Astrocyte of the spinal cord (primary cell): ENCODE results near the gene TMC3.

Experiments used
- DNase-seq: peaks from one replicate; pipeline ENCODE4 v3.0.0; 2011; ENCODE audit warnings: low read depth, low spot score
- H3K4me3 ChIP-seq: 2 replicates; pipeline ENCODE4 v1.5.1; 2011; ENCODE audit warnings: low read depth, mild to moderate bottlenecking, low read length, moderate library complexity
- in situ Hi-C: cut with HindIII; loops from 2 replicates; pipeline ENCODE4 v1.10.0; 2017; ENCODE audit warnings: low sequenced_read_pairs
- TF ChIP-seq, protein P1 (sequence below): IDR thresholded peaks from 2 replicates; pipeline ENCODE4 v1.5.1; 2012; ENCODE audit warnings: low read depth, mild to moderate bottlenecking, low read length, inconsistent platforms

TMC3 gene

DNA sequence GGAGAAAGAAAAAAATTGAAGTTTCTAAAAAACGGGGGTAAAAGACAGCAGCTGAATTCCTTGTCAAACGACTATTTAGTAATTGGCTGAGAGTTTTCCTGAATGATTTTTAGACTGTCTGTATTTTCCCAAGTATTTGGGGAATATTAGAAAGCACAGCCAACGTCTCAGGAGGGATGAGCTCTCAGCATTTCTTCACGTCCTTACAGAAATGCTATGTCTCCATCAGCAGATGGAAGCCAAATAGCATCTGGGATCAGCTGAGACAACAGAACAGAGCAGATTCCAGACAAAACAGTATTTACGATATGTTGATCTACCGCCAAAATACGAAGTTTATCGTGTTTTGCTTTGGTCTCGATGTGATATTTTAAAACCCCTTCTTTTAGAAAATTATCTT, 5.3 kb upstream of the TMC3 start:
- no peak overlapping the region for H3K4me3 ChIP-seq
- DNase-seq = no peak
- in situ Hi-C loops = no loop called here
- TF ChIP-seq, protein P1, sequence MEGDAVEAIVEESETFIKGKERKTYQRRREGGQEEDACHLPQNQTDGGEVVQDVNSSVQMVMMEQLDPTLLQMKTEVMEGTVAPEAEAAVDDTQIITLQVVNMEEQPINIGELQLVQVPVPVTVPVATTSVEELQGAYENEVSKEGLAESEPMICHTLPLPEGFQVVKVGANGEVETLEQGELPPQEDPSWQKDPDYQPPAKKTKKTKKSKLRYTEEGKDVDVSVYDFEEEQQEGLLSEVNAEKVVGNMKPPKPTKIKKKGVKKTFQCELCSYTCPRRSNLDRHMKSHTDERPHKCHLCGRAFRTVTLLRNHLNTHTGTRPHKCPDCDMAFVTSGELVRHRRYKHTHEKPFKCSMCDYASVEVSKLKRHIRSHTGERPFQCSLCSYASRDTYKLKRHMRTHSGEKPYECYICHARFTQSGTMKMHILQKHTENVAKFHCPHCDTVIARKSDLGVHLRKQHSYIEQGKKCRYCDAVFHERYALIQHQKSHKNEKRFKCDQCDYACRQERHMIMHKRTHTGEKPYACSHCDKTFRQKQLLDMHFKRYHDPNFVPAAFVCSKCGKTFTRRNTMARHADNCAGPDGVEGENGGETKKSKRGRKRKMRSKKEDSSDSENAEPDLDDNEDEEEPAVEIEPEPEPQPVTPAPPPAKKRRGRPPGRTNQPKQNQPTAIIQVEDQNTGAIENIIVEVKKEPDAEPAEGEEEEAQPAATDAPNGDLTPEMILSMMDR = no peak

DNA sequence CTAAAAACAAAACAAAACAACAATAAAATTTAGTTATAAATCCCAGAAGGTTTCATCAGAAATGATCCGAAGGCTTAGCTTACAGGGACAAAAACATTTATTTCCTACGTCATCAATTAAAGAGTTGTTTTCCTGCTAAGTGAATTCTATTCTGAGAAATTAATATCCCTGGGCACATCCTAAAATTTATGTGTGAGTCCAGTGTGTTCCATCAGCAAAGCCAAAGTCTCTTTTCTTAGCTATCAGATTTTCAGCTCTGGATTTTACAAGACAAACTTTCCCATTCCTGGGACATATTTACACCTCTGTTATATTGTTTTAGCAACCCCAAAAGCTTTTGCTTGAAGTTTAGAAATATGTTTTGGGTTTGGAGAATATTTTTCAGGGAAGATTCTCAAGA, 4.4 kb upstream of the TMC3 start:
- TF ChIP-seq, protein P1 = no peak
- no peak for DNase-seq
- H3K4me3 ChIP-seq = no peak overlapping the region
- in situ Hi-C loops = no loop called here

DNA sequence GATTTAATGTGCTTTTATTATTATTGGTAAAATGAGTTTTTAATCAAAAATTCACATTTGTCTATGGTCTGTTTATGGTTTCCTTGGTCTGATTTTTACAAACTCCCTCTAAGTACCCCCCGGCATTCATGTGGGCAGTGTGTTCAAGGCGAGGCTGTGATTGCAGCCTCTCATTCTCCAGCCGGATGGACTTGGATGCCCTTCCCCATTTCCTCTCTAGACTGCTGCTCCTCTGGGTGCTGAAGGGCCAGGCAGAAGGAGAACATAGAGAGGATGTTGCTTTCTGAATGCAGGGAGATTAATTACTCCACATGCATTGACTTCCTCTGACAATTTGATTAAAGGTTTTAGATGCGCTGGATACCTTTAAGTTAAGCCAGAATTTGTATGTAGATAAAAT, 3.9 kb upstream of the TMC3 start:
- H3K4me3 ChIP-seq = no peak overlapping the region
- TF ChIP-seq, protein P1 = no peak
- DNase-seq = no peak
- in situ Hi-C loops = no loop called here

DNA sequence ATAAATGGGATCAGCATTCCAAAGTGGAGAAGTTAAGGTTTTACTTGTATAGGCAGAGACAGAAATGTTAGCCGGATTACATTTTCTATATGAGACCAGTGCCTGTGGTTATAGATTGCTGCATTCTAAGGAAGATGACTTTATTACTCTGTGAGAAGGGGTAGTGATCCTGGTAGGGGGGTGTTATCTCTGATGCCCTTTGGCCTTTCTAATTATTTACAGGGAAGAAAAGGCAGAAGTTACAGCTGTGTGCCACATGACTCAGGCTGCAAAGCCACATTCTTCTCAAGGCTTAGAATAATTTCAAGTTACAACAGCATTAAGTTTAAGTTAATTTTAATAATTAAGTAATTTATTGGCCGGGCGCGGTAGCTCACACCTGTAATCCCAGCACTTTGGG, 2.2 kb upstream of the TMC3 start:
- TF ChIP-seq, protein P1 = no peak
- H3K4me3 ChIP-seq = no peak overlapping the region
- DNase-seq = no peak
- in situ Hi-C loops = no loop called here

DNA sequence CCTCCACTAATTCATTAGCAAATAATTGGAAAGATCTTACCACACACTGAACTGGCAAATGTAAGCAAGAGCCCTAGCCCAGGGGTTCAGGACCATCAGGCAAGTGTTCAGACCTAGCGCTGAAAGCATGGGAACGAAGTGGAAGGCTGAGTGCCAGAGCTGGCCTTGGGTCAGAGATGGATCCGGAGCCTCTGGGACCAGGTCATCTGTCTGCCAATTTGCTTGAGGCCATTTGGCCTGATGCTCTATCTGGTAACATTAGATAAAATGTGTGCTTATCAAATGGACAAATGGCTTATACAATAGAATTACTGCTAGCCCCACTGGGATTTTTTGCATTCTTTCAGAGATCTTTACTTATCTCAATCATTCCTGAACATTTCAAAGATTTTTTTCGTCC, 1.4 kb upstream of the TMC3 start:
- TF ChIP-seq, protein P1 = no peak
- no peak overlapping the region for H3K4me3 ChIP-seq
- DNase-seq = no peak
- in situ Hi-C loops = no loop called here

DNA sequence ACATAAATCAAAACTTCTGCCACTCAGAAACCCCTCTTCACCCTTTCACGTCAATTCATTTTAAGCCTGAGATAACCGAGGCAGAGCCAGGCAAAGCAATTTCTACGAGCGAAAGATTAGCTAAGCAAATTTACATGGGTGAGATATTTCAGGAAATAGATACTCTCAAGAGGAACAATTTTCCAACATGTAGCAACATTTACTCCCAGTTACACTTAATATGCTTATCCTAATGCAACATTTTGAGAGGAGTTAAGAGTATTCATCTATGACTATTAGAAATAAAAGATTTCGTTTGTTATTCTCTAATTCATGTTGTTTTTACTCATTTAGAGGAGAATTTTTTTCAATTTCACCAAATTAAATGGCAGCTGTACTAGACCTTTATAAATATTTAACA, 837 bp downstream of the TMC3 start:
- in situ Hi-C loops = no loop called here
- no peak overlapping the region for H3K4me3 ChIP-seq
- DNase-seq = no peak
- TF ChIP-seq, protein P1 = no peak

DNA sequence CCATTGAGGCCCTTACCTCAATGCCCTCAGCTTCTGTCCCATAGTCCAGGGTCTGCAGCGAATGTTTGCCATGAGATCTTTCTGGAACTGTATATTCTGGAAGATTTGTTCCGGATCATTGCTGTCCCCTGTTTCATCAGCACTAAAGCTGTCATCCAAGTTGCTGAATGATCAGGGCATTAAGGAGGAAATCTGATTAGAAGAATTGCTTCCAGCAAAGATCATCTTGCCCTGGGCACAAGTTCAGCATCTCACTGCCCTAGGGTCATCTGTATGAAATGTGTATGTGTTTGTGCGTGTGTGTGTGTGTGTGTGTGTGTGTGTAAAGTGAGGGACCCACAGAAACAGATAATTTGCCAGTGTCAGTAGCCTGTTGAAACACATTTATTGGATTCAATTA, 1.4 kb downstream of the TMC3 start:
- in situ Hi-C loops = no loop called here
- no peak overlapping the region for H3K4me3 ChIP-seq
- DNase-seq = no peak
- TF ChIP-seq, protein P1 = no peak
